HCT116 (cell line): ENCODE data around the gene IBA57. TPM values are rescaled to one million over a fixed set of nuclear protein-coding genes. Genes with fewer than 3 reads are reported as not detected.

Source experiments
- ATAC-seq: fragments of 200-7000 bp; cut with Tn5 transposase; 2 replicates; pipeline ENCODE4 v1.9.1; 2020; ENCODE audit warnings: mild to moderate bottlenecking, moderate library complexity
- BruUV-seq: library from RNA; stranded (reverse); fragments of 400-500 nt; replicated peaks from 2 replicates; lab custom pipeline; 2021; lab: Mats Ljungman, UMichigan
- CTCF ChIA-PET: fragments of 300-600 bp; sonication (Branson Sonifier 250); formaldehyde crosslinking; loops from one replicate; lab custom pipeline; 2021; ENCODE audit warnings: antibody characterized with exemption; lab: Charles Lee
- POLR2A ChIA-PET: fragments of 300-600, 350-600 bp; sonication (Branson Sonifier 250); formaldehyde crosslinking; loops from one replicate; lab custom pipeline; 2021; ENCODE audit warnings: antibody characterized with exemption; lab: Charles Lee
- RAD21 ChIA-PET, 2 experiments: fragments of 300-600 bp; sonication (Branson Sonifier 250); formaldehyde crosslinking; loops; one replicate each; lab custom pipeline; 2023; ENCODE audit warnings: low total read pairs in 2 of 2; ENCODE audit not compliant: uncharacterized antibody in 2 of 2, unreplicated experiment in 2 of 2, low non-redundant PET in 1 of 2; lab: Charles Lee
- DNase-seq: peaks from one replicate; pipeline ENCODE4 v3.0.0-alpha.2; 2010; ENCODE audit warnings: low read depth, low spot score
- H2AFZ ChIP-seq: fragments of 200-600 bp; shearing (Covaris generic), sonication (generic); 2 replicates; pipeline ENCODE4 v1.6.1; 2017; ENCODE audit warnings: low read depth, mixed run types, mixed read lengths, antibody characterized with exemption, low read length; ENCODE audit not compliant: poor library complexity, severe bottlenecking
- H3K27ac ChIP-seq: 2 replicates; pipeline ENCODE4 v1.5.1; 2012; ENCODE audit warnings: low read depth, low read length
- H3K27me3 ChIP-seq: fragments of 200-600 bp; sonication (generic); 2 replicates; pipeline ENCODE4 v1.6.1; 2016; ENCODE audit warnings: mixed run types, low read length, mixed read lengths; ENCODE audit not compliant: insufficient read depth
- H3K36me3 ChIP-seq, 2 experiments: fragments of 200-500 bp in 1 of 2; fragments of 200-600 bp in 1 of 2; sonication (Bioruptor generic) in 1 of 2; sonication (generic) in 1 of 2; 2 replicates each; pipeline versions ENCODE4 v1.5.1 to v1.6.1; 2014 to 2016; ENCODE audit warnings: low read length in 2 of 2, inconsistent platforms in 1 of 2, mixed read lengths in 1 of 2, mixed run types in 1 of 2; ENCODE audit not compliant: insufficient read depth in 2 of 2, control insufficient read depth in 1 of 2
- H3K4me1 ChIP-seq, 2 experiments: fragments of 200-600 bp in 1 of 2; sonication (generic) in 1 of 2; 2 replicates each; pipeline versions ENCODE4 v1.5.1 to v1.6.1; 2012 to 2017; ENCODE audit warnings: low read length in 2 of 2, inconsistent platforms in 1 of 2, mild to moderate bottlenecking in 1 of 2, mixed read lengths in 1 of 2, mixed run types in 1 of 2, moderate library complexity in 1 of 2; ENCODE audit not compliant: insufficient read depth in 2 of 2, control insufficient read depth in 1 of 2
- H3K4me2 ChIP-seq: fragments of 200-600 bp; sonication (generic); 2 replicates; pipeline ENCODE4 v1.6.1; 2017; ENCODE audit warnings: mixed run types, low read length, mixed read lengths
- H3K4me3 ChIP-seq, 2 experiments: fragments of 200-600 bp in 1 of 2; sonication (generic) in 1 of 2; replicated peaks in 1 of 2; 2 replicates each; pipeline ENCODE4 v1.5.1; 2011 to 2016; ENCODE audit warnings: low read length in 2 of 2, control low read depth in 1 of 2, low read depth in 1 of 2, mild to moderate bottlenecking in 1 of 2, mixed read lengths in 1 of 2, mixed run types in 1 of 2
- H3K79me2 ChIP-seq: fragments of 200-600 bp; sonication (generic); 2 replicates; pipeline ENCODE4 v1.6.1; 2017; ENCODE audit warnings: mild to moderate bottlenecking, mixed run types, low read length, moderate library complexity, mixed read lengths; ENCODE audit not compliant: insufficient read depth
- H3K9ac ChIP-seq: fragments of 200-600 bp; sonication (generic); 2 replicates; pipeline ENCODE4 v1.6.1; 2016; ENCODE audit warnings: low read length, mixed read lengths
- H3K9me2 ChIP-seq: fragments of 200-600 bp; sonication (generic), shearing (Covaris generic); 2 replicates; pipeline ENCODE4 v1.6.1; 2017; ENCODE audit warnings: mixed run types, mild to moderate bottlenecking, moderate library complexity; ENCODE audit not compliant: insufficient read depth
- H3K9me3 ChIP-seq, 2 experiments: fragments of 200-500 bp in 1 of 2; fragments of 200-600 bp in 1 of 2; sonication (Bioruptor generic) in 1 of 2; sonication (generic) in 1 of 2; 2 replicates each; pipeline ENCODE4 v1.6.1; 2014 to 2017; ENCODE audit warnings: low read length in 2 of 2, mixed read lengths in 2 of 2, inconsistent platforms in 1 of 2, low read depth in 1 of 2, mild to moderate bottlenecking in 1 of 2, mixed run types in 1 of 2, moderate library complexity in 1 of 2; ENCODE audit not compliant: control insufficient read depth in 1 of 2, insufficient read depth in 1 of 2
- H4K20me1 ChIP-seq: fragments of 200-600 bp; sonication (generic), shearing (Covaris generic); 2 replicates; pipeline ENCODE4 v1.6.1; 2017; ENCODE audit warnings: mixed run types, mild to moderate bottlenecking, moderate library complexity; ENCODE audit not compliant: insufficient read depth
- CTCF ChIP-seq, 3 experiments: fragments of 200-600 bp in 1 of 3; sonication (generic) in 1 of 3; IDR thresholded peaks in 2 of 3; conservative IDR thresholded peaks in 1 of 3; 2 replicates each; pipeline ENCODE4 v1.5.1; 2012 to 2017; ENCODE audit warnings: low read depth in 2 of 3, low read length in 2 of 3, antibody characterized with exemption in 1 of 3, borderline replicate concordance in 1 of 3, control low read depth in 1 of 3, mild to moderate bottlenecking in 1 of 3, mixed read lengths in 1 of 3, mixed run types in 1 of 3, moderate library complexity in 1 of 3; ENCODE audit not compliant: insufficient read depth in 1 of 3
- SIN3A ChIP-seq: IDR thresholded peaks from 2 replicates; pipeline ENCODE4 v1.6.1; 2012; ENCODE audit warnings: low read depth
- ZNF274 ChIP-seq: fragments of 200-500 bp; sonication (Bioruptor generic); IDR thresholded peaks from 2 replicates; pipeline ENCODE4 v1.6.1; 2014; ENCODE audit warnings: mild to moderate bottlenecking, low read depth, low read length, inconsistent platforms
- intact Hi-C: fragments of 100-400 bp; cut with micrococcal nuclease; formaldehyde crosslinking; loops from 2 replicates; pipeline ENCODE4 v1.10.0; 2022
- total RNA-seq: library from RNA; stranded (reverse); gene quantifications from one replicate; pipeline ENCODE4 v1.2.1, GENCODE V29; 2021; ENCODE audit not compliant: unreplicated experiment

IBA57 gene
- total RNA-seq, 1 experiment from 2014 or later = 11.6 TPM

- no peaks in the 10 kb centered on the region for H3K27me3 ChIP-seq
- no peaks in the 10 kb centered on the region for H3K79me2 ChIP-seq
- no TSS peak for BruUV-seq
- no peak overlapping the region for H3K4me3 ChIP-seq
- CTCF ChIA-PET = no interaction called here
- H3K9me3 ChIP-seq = no peaks in the 10 kb centered on the region; a peak in 1 of 4 replicates
- ATAC-seq (peak; percentile 40; the same call in 1 of the 2 replicates), DNase-seq (no peak)
- RAD21 ChIA-PET = no interaction called here
- H3K4me2 ChIP-seq = no peak overlapping the region
- H4K20me1 ChIP-seq = no peaks in the 10 kb centered on the region
- no peaks in the 10 kb centered on the region for H3K4me1 ChIP-seq
- intact Hi-C loops = no loop called here
- POLR2A ChIA-PET = no interaction called here
- H3K9ac ChIP-seq = no peak overlapping the region
- H2AFZ ChIP-seq = no peak overlapping the region
- H3K36me3 ChIP-seq = no peaks in the 10 kb centered on the region
- no peaks in the 10 kb centered on the region for H3K9me2 ChIP-seq
- no peak overlapping the region for H3K27ac ChIP-seq
- TF ChIP-seq SIN3A (no peak), CTCF (IDR thresholded peaks at IDR 0.05 in 2 of 3, conservative IDR thresholded peaks at IDR 0.05 in 1 of 3; ENCODE audit: borderline replicate concordance in 1 of 3, insufficient read depth in 1 of 3, low read depth in 2 of 3, low read length in 2 of 3) (0 out of 6 replicates have a peak, but pooled peaks of 1 of the 3 experiments have one; percentile 18)
These were observed 42.6 kb upstream of the IBA57 start for GRCh38 chr1:228122921-228123441.

- ATAC-seq (no peak), DNase-seq (no peak)
- TF ChIP-seq SIN3A (no peak), CTCF (IDR thresholded peaks at IDR 0.05 in 2 of 3, conservative IDR thresholded peaks at IDR 0.05 in 1 of 3; ENCODE audit: borderline replicate concordance in 1 of 3, insufficient read depth in 1 of 3, low read depth in 2 of 3, low read length in 2 of 3) (no peak), ZNF274 (no peak)
- Histone ChIP-seq H3K4me2 (no peak overlapping the region), H3K4me3 (no peak overlapping the region), H3K9me2 (no peaks in the 10 kb centered on the region), H3K9ac (no peak overlapping the region), H3K27ac (no peak overlapping the region), H2AFZ (no peak overlapping the region), H3K79me2 (no peaks in the 10 kb centered on the region), H3K36me3 (no peaks in the 10 kb centered on the region), H3K9me3 (no peaks in the 10 kb centered on the region), H3K4me1 (no peaks in the 10 kb centered on the region), H4K20me1 (no peaks in the 10 kb centered on the region), H3K27me3 (no peaks in the 10 kb centered on the region)
- BruUV-seq = no TSS peak
- intact Hi-C loops = no loop called here
- ChIA-PET CTCF (no interaction called here), RAD21 (no interaction called here), POLR2A (no interaction called here)
These were observed 42.1 kb upstream of the IBA57 start for GRCh38 chr1:228123505-228123904.
